Activated CD4-positive, alpha-beta T cell treated with anti-CD3 and anti-CD28 coated beads for 36 hours (primary cell): ENCODE results near the gene GLIS1. TPM values are rescaled to one million over a fixed set of nuclear protein-coding genes. Genes with fewer than 3 reads are reported as not detected.
"Not testable (repeated sequence)": the region's sequence is repeated elsewhere in the genome, so short reads cannot be mapped to it uniquely, and the experiment has no call there.

Experiments
- ATAC-seq: fragments of 200-7000 bp; cut with Tn5 transposase; one replicate; pipeline ENCODE4 v1.10.0; 2021; ENCODE audit warnings: mild to moderate bottlenecking, moderate library complexity
- CTCF ChIA-PET: fragments of 350-600 bp; sonication (Branson Sonifier 250); formaldehyde crosslinking; loops from one replicate; lab custom pipeline; 2021; ENCODE audit warnings: antibody characterized with exemption; lab: Charles Lee
- POLR2A ChIA-PET: fragments of 350-600 bp; sonication (Branson Sonifier 250); formaldehyde crosslinking; loops from one replicate; lab custom pipeline; 2021; ENCODE audit warnings: antibody characterized with exemption, inconsistent platforms; lab: Charles Lee
- DNase-seq: peaks from one replicate; pipeline ENCODE4 v3.0.0-alpha.2; 2020
- H3K27ac Mint-ChIP-seq: one replicate; pipeline ENCODE4 v1.8.0; 2021; ENCODE audit warnings: mixed read lengths
- H3K27me3 Mint-ChIP-seq: one replicate; pipeline ENCODE4 v1.8.0; 2021; ENCODE audit warnings: mixed read lengths
- H3K36me3 Mint-ChIP-seq: one replicate; pipeline ENCODE4 v1.8.0; 2021; ENCODE audit warnings: low read depth, mixed read lengths
- H3K4me1 Mint-ChIP-seq: one replicate; pipeline ENCODE4 v1.8.0; 2021; ENCODE audit warnings: mixed read lengths
- H3K4me3 Mint-ChIP-seq: one replicate; pipeline ENCODE4 v1.8.0; 2021; ENCODE audit warnings: mild to moderate bottlenecking, moderate library complexity, mixed read lengths
- H3K9me3 Mint-ChIP-seq: one replicate; pipeline ENCODE4 v1.8.0; 2021; ENCODE audit warnings: low read depth, mixed read lengths
- intact Hi-C, 2 experiments: fragments of 100-400 bp; cut with DNase I in 1 of 2; cut with micrococcal nuclease in 1 of 2; formaldehyde crosslinking; loops; one replicate each; pipeline versions ENCODE4 v1.14.2 to v1.15.1; 2022 to 2024; cut with DNase I, micrococcal nuclease
- total RNA-seq, 2 experiments: library from RNA; stranded (reverse); gene quantifications; one replicate each; pipeline ENCODE4 v1.2.3, GENCODE V29; 2021

The GLIS1 gene
- total RNA-seq, 2 experiments from 2014 or later = not detected

DNA sequence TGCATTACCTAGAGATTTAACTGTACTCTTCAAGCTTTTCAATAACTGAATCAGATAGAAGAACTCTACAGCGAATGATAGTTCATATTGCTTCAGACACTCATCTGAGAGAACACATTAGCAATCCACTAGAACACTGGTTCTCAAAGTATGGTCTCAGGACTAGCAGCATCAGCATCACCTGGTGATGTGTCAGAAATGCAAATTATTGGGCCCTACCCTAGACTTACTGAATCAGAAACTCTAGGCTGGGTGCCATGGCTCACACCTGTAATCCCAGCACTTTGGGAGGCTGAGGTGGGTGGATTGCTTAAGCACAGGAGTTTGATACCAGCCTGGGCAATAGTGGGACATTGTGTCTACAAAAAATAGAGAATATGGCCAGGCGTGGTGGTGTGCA lies 24.9 kb upstream of the GLIS1 start:
- no peak for DNase-seq
- peak; percentile 44 for ATAC-seq
- CTCF ChIA-PET = interaction anchor here (0.6 kb wide), 1 partner anchor 180 kb away, joined by 3 read pairs; no protein-coding TSS in a partner anchor
- POLR2A ChIA-PET = no interaction called here
- intact Hi-C loops = no loop called here
- H3K36me3 Mint-ChIP-seq = peaks cover 57% of the 10 kb centered on the region
- H3K4me1 Mint-ChIP-seq = peaks cover 16% of the 10 kb centered on the region
- H3K27ac Mint-ChIP-seq = no peak overlapping the region
- no peak overlapping the region for H3K4me3 Mint-ChIP-seq
- no peaks in the 10 kb centered on the region for H3K27me3 Mint-ChIP-seq
- H3K9me3 Mint-ChIP-seq = no peaks in the 10 kb centered on the region

DNA sequence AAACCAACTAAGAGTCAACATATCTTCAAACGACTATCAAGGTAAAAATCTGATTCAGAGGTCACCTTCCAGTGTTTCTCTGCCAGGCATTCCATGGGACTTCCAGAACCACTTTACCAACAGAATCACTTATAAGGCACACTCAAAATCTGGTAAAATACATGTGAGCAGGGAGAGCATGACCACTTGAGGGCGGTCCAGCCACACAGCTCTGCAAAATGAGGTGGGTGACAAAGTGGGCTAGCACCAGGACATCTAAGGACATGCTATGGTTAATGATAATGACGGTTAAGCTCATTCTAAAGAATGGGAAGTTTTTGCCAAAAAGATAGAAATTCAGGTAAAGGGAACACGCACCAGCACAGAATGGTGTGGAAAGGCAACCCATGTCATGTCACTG lies 24.5 kb upstream of the GLIS1 start:
- DNase-seq (no peak), ATAC-seq (no peak)
- CTCF ChIA-PET = interaction anchor here (0.6 to 0.7 kb wide), 3 partner anchors 180 to 607 kb away, joined by 3 read pairs; no protein-coding TSS in a partner anchor
- Mint-ChIP-seq H3K27ac (no peak overlapping the region), H3K9me3 (no peaks in the 10 kb centered on the region), H3K27me3 (no peaks in the 10 kb centered on the region), H3K4me1 (peaks cover 16% of the 10 kb centered on the region), H3K4me3 (no peak overlapping the region), H3K36me3 (peaks cover 52% of the 10 kb centered on the region)
- POLR2A ChIA-PET = no interaction called here
- intact Hi-C loops = no loop called here

DNA sequence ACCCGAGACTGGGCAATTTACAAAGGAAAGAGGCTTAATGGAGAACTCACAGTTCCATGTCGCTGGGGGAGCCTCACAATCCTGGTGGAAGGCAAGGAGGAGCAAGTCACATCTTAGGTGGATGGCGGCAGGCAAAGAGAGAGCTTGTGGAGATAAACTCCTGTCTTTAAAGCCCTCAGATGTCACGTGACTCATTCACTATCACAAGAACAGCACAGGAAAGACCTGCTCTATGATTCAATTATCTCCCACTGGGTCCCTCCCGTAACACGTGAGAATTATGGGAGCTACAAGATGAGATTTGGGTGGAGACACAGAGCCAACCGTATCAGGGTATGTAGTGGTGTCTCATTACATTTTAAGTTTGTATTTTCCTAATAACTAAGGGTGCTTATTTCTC lies 21.5 kb upstream of the GLIS1 start:
- CTCF ChIA-PET, H3K9me3 Mint-ChIP-seq, ATAC-seq, POLR2A ChIA-PET, H3K27me3 Mint-ChIP-seq, H3K27ac Mint-ChIP-seq, DNase-seq, H3K4me3 Mint-ChIP-seq, H3K4me1 Mint-ChIP-seq, intact Hi-C loops: not testable (repeated sequence)
- peaks cover 29% of the 10 kb centered on the region for H3K36me3 Mint-ChIP-seq

DNA sequence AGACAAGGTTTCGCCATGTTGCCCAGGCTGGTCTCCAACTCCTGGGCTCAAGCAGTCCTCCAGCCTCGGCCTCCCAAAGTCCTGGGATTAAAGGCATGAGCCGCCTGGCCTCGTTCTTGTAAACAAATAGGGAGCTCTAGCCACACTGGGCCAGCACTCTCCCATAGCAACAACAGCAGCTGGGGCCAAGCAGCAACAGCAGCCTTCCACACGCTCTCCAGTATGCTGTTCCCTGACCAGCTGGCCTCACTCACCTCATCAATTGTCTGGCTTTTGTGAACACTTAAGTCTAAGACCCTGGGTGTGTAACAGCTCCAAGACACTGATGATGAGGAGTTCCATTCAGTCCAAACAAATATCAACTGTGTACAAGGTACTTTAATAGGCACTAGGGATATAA lies 16.9 kb upstream of the GLIS1 start:
- POLR2A ChIA-PET = interaction anchor here (0.5 kb wide), 1 partner anchor 12 kb away, joined by 7 read pairs; no protein-coding TSS in a partner anchor
- intact Hi-C loops = no loop called here
- Mint-ChIP-seq H3K27ac (no peak overlapping the region), H3K36me3 (no peaks in the 10 kb centered on the region), H3K27me3 (no peaks in the 10 kb centered on the region), H3K4me3 (no peak overlapping the region), H3K9me3 (no peaks in the 10 kb centered on the region), H3K4me1 (no peaks in the 10 kb centered on the region)
- ATAC-seq = no peak
- DNase-seq = no peak
- CTCF ChIA-PET = interaction anchor here (0.7 kb wide), 1 partner anchor 61 kb away, joined by 3 read pairs; no protein-coding TSS in a partner anchor

DNA sequence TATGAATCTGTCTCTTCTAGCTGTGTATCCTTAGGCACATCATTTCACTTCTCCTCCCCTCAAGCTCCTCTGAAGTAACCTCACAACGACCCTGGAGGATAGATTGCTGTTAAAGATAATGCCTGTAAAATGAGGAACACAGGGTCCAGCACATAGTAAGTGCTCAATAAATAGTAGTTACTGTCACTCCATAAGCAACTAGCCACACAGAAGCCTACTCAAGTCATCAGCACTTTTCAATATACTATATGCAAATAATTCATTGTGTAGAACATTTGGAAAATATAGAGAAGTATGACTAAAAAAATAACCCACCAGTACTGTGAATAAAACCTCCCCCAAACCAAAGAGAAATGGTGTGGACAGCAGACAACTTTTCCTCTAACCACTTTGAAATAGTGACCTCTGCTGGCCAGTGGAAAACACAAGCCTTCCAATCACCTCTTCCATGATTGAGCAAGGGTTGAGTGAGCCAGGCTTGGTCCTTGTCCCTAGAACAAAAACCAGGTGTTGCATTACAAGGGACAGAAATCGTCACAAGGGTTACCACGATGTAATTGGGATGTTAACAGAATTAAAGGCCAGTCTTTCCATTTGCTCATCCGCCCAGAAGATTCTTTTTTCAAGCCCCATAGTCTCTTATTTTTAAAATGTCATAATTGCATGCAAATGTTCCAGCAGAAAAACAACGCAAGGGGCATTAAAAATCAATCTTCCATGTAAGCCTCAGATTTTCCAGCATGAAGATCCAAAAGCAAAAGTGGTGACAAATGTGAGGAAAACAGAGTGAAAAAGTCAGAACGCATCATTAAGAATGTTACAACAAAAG lies 15.7 kb upstream of the GLIS1 start:
- peak; percentile 41 for DNase-seq
- H3K27me3 Mint-ChIP-seq = no peaks in the 10 kb centered on the region
- H3K4me1 Mint-ChIP-seq = no peaks in the 10 kb centered on the region
- peak; percentile 51 for ATAC-seq
- H3K4me3 Mint-ChIP-seq = no peak overlapping the region
- intact Hi-C loops = loop anchor here (1.0 kb wide), 1 partner anchor 269 kb away; no protein-coding TSS in a partner anchor
- CTCF ChIA-PET = interaction anchor here (0.6 to 1.3 kb wide), 8 partner anchors 12 to 283 kb away, joined by 3 to 8 read pairs (median 4); no protein-coding TSS in a partner anchor
- no peaks in the 10 kb centered on the region for H3K9me3 Mint-ChIP-seq
- H3K27ac Mint-ChIP-seq = no peak overlapping the region
- POLR2A ChIA-PET = interaction anchor here (0.6 kb wide), 1 partner anchor 29 kb away, joined by 3 read pairs; no protein-coding TSS in a partner anchor
- H3K36me3 Mint-ChIP-seq = no peaks in the 10 kb centered on the region

DNA sequence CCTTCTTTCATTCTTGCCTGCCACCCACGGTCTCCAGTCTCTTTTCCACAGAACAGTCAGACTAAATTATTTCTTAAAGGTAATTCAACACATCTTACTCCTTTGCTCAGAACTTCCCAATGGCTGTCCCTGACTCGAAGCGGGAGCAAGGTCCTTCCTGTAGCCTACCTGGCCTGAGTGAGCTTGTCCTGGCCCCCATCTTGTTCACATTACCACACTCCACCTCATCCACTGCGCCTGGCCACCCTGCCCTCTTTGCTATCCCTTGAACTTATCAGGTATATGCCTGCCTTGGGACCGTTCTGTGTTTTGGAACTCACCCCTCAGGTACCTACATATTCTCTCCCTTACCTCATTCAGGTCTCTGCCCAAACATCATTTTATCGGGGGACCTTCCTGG lies 13.3 kb upstream of the GLIS1 start:
- no peak for ATAC-seq
- no peak for DNase-seq
- Mint-ChIP-seq H3K27ac (no peak overlapping the region), H3K9me3 (no peaks in the 10 kb centered on the region), H3K27me3 (peaks cover 2% of the 10 kb centered on the region), H3K36me3 (no peaks in the 10 kb centered on the region), H3K4me3 (no peak overlapping the region), H3K4me1 (no peaks in the 10 kb centered on the region)
- POLR2A ChIA-PET = no interaction called here
- CTCF ChIA-PET = no interaction called here
- intact Hi-C loops = no loop called here

DNA sequence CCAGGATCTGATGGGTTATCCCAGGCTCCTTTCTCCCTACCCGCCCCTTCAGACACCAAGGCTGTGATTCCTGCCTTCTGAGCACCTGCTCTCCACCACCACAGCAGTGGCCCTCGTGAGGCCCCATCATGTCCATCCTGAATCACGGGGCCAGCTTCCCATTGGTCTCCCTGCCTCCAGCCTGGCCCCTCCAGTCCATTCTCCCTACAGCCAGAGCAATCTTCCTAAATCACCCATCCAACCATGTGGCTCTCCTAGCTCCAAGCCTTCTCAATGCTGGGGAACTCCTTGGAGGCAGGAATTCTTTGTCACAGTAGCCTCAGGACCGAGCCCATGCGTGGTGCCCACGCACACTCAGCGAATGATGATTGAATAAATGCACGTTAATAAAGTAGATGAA lies 8.9 kb upstream of the GLIS1 start:
- no peak for DNase-seq
- H3K4me3 Mint-ChIP-seq = no peak overlapping the region
- ChIA-PET POLR2A (no interaction called here), CTCF (no interaction called here)
- peaks cover 1% of the 10 kb centered on the region for H3K9me3 Mint-ChIP-seq
- no peaks in the 10 kb centered on the region for H3K36me3 Mint-ChIP-seq
- intact Hi-C loops = no loop called here
- ATAC-seq = no peak
- H3K4me1 Mint-ChIP-seq = no peaks in the 10 kb centered on the region
- H3K27me3 Mint-ChIP-seq = peaks cover 9% of the 10 kb centered on the region
- H3K27ac Mint-ChIP-seq = no peak overlapping the region

DNA sequence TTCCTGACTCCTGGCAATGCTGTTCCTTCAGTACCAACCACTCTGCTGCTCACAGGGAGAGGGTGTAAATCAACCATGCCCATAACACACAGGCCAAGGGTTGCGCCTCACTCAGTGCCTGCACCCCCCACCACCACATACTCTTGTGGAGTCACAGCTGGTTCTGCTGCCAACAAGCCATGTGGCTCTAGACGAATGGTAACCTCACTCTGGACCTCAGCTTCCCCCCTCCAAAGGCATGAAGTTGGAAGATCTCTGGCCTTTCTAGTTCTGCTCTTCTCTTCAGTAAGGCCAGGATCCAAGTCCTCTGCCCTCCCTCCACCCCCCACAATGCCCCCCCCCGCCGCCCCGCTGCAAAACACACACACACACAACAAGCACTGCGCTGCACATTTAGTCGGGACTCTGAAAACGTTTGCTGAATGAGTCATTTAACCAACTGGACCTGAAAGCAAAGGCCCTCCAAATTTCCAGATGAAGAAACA lies 1.7 kb upstream of the GLIS1 start:
- ATAC-seq (no peak), DNase-seq (no peak)
- H3K27me3 Mint-ChIP-seq = peaks cover 32% of the 10 kb centered on the region
- ChIA-PET CTCF (interaction anchor here (0.6 kb wide), 1 partner anchor 50 kb away, joined by 3 read pairs; no protein-coding TSS in a partner anchor), POLR2A (no interaction called here)
- intact Hi-C loops = no loop called here
- H3K36me3 Mint-ChIP-seq = no peaks in the 10 kb centered on the region
- no peak overlapping the region for H3K27ac Mint-ChIP-seq
- H3K9me3 Mint-ChIP-seq = peaks cover 4% of the 10 kb centered on the region
- peaks cover 2% of the 10 kb centered on the region for H3K4me1 Mint-ChIP-seq
- no peak overlapping the region for H3K4me3 Mint-ChIP-seq

DNA sequence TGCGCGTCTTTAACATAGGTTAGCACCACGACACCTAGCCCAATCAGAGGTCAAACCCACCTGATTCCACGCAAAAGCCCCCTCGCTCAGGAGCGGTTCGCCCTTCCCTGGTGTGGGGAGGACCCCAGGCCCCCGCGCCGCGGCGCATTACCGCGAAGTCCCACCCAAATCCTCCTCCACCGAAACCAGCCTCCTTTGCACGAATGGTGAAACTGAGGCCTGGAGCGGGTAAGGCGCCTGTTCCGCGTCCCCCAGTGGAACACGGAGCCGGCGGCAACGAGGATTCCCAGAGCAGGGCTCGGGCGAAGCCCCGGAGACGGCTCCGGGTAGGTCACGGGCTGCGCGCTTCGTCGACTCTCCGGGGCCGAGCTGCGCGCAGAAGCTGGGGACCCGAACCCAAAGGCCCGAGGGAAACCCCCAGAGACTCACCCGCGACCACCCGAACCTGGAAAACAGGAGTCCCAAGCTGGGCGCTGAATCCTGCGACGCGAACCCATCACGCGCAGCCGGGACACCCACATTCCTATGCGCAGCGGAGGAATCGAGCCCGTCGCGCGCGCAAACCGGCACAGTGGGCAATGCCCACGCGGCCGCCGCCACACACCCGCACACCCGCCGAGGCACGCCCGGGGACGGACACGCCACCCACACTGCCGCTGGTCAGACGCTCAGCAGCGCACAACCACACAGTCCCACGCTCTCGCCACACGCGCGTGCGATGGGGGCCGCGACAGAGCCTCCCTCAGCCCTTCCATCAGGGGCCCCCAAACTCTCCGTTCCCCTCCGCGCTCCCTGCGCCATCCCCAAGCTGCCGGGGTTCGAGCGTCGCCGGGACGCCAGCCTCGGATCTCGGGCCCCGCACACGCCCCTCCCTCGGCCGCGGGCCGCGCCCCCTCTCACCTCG lies 507 bp downstream of the GLIS1 start:
- DNase-seq = peak; percentile 22
- Mint-ChIP-seq H3K27me3 (peaks cover 40% of the 10 kb centered on the region), H3K4me3 (peak overlapping the region; percentile 10), H3K9me3 (peaks cover 4% of the 10 kb centered on the region), H3K4me1 (peaks cover 2% of the 10 kb centered on the region), H3K27ac (no peak overlapping the region), H3K36me3 (no peaks in the 10 kb centered on the region)
- ATAC-seq = no peak
- intact Hi-C loops = no loop called here
- ChIA-PET POLR2A (no interaction called here), CTCF (interaction anchor here (0.9 kb wide), 1 partner anchor 22 kb away, joined by 3 read pairs; no protein-coding TSS in a partner anchor)

DNA sequence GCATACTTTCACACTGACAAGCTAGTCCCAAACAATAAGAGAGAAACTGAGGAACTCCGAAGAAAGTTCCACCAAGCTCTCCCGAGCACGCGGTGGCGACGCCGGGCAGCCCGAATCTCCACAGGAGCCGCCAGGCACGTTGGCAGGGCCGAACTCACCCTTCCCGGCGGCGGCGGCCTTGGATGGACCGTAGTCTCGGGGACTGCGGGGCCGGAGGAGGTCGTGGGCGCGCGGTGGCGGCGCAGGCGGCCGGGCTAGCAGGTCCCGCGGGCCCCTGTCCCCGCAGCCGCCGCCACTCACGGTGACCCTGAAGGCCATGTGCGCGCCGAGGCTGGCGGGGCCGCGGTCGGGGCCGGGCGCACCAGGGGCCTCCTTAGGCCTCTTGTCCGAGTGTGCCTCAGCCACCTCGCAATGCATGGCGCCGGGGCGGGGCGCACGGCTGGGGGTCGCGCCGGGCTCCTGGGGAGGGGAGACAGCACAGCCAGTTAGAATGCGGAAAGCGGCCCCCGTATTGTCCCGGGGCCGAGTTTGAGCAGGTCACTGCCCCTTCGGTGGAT lies 1.2 kb downstream of the GLIS1 start:
- H3K4me1 Mint-ChIP-seq = peaks cover 2% of the 10 kb centered on the region
- CTCF ChIA-PET = interaction anchor here (0.6 to 1.5 kb wide), 3 partner anchors 13 to 247 kb away, joined by 3 read pairs; no protein-coding TSS in a partner anchor
- intact Hi-C loops = no loop called here
- ATAC-seq (no peak), DNase-seq (no peak)
- POLR2A ChIA-PET = no interaction called here
- peaks cover 1% of the 10 kb centered on the region for H3K9me3 Mint-ChIP-seq
- peaks cover 37% of the 10 kb centered on the region for H3K27me3 Mint-ChIP-seq
- no peak overlapping the region for H3K27ac Mint-ChIP-seq
- no peaks in the 10 kb centered on the region for H3K36me3 Mint-ChIP-seq
- peak overlapping the region; percentile 10 for H3K4me3 Mint-ChIP-seq

DNA sequence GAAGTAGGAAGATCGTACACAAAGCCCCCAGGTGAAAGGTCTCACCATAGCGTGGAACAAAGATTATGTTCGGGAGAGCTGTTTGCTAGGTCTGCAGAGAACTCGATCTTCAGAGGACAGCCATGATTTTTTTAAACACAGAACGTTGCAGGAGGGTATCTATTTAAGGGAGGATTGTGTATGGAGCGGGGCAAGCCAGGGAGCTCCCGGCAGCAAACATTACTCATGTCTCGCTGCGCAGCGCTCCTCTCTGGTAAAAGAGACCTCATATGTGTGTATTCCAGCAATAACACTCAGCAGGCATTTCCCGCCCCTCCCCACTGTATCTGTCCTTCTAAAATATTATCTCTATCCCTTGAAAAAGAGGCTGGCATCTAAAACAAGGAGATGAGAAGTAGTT lies 2.7 kb downstream of the GLIS1 start:
- no peak for DNase-seq
- H3K4me1 Mint-ChIP-seq = peaks cover 2% of the 10 kb centered on the region
- H3K4me3 Mint-ChIP-seq = no peak overlapping the region
- ChIA-PET POLR2A (no interaction called here), CTCF (interaction anchor here (1.3 to 1.5 kb wide), 2 partner anchors 11 to 18 kb away, joined by 3 to 4 read pairs; no protein-coding TSS in a partner anchor)
- H3K9me3 Mint-ChIP-seq = no peaks in the 10 kb centered on the region
- intact Hi-C loops = no loop called here
- no peak for ATAC-seq
- H3K36me3 Mint-ChIP-seq = no peaks in the 10 kb centered on the region
- peaks cover 33% of the 10 kb centered on the region for H3K27me3 Mint-ChIP-seq
- H3K27ac Mint-ChIP-seq = no peak overlapping the region
